HG03575 (cell line): Measurements from ENCODE around the gene GJD2.

ENCODE experiments used
- ATAC-seq: cut with Tn5 transposase; IDR thresholded peaks from one replicate; pipeline ENCODE4 v1.9.1; 2021; ENCODE audit not compliant: unreplicated experiment, insufficient number of reproducible peaks, low FRiP score; ENCODE audit errors: extremely low read depth

The GJD2 gene

GRCh38 chr15:34754674-34755418 is at the start of gene GJD2:
Gene GJD2 (minus strand): TSS chr15:34754998. CDS start chr15:34754488, 510 bp downstream.
- no peak for ATAC-seq

DNA sequence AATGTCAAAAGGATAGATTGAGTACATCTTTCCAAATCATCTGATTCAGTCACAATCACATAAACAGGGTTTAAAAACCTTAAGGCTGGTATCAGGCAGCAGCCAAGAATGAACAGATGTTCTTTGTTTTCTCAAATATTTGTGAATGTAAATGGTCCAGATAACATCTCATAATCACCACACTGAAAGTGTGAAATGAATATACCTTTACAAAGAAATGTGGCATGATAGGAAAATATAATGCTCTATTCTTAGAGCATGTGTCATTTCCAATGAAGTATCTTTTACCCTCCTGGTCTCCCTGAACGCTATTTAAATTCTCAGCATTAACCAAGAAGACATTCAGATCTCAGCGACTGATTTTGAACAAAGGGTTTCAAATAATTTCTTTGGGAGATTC is 49.3 kb upstream of the GJD2 start:
- no peak for ATAC-seq

- no peak for ATAC-seq
These were observed 48.3 kb upstream of the GJD2 start for GRCh38 chr15:34802803-34803750.

- no peak for ATAC-seq
These were observed 47.6 kb upstream of the GJD2 start for GRCh38 chr15:34802371-34802770.

DNA sequence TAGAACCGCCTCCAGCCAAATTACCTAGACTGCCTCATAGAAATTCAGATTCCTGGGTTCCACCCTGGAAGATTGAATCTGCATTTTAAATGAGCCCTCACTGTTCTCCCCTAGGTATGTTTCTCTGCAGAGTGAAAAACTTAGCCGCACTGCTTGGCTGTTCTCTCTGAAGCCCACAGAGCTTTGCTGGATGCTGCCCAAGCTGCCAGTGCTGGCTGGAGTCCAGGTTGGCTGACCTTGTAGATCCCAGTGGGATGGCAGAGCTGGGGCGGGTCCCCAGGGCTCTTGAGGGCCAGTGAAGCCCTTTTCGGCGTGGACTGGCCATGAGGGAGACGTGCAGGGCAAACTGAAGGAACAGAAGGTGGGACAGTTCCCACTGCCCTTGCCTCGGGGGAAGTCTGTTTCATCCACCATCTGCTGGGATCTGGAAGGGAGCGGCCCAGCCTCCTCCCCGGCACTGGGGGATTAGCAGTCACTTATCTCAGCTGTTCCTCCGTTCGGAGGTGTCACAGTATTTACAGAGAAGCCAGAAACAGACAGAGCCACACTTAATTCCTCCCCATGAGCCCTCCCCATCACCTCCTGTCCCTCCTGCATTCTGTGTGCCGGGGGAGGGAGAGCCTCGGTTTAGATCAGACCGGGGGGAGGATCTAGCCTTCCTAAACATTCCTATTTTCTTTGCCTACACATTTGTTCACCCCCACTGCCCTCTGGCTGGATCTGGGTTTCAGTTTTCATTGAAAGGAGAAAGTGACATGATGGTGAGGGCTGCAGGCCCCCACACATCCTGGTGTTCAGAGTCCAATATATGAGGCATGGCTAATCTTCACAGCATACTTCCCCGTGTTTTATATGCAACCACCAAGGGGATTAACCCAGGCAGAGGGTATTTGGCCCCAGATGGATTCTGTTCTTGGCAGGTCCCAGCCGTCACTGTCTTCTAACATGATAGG is 44.6 kb upstream of the GJD2 start:
- ATAC-seq: no peak

GRCh38 chr15:34796847-34797435 is 42.1 kb upstream of the GJD2 start:
- no peak for ATAC-seq

DNA sequence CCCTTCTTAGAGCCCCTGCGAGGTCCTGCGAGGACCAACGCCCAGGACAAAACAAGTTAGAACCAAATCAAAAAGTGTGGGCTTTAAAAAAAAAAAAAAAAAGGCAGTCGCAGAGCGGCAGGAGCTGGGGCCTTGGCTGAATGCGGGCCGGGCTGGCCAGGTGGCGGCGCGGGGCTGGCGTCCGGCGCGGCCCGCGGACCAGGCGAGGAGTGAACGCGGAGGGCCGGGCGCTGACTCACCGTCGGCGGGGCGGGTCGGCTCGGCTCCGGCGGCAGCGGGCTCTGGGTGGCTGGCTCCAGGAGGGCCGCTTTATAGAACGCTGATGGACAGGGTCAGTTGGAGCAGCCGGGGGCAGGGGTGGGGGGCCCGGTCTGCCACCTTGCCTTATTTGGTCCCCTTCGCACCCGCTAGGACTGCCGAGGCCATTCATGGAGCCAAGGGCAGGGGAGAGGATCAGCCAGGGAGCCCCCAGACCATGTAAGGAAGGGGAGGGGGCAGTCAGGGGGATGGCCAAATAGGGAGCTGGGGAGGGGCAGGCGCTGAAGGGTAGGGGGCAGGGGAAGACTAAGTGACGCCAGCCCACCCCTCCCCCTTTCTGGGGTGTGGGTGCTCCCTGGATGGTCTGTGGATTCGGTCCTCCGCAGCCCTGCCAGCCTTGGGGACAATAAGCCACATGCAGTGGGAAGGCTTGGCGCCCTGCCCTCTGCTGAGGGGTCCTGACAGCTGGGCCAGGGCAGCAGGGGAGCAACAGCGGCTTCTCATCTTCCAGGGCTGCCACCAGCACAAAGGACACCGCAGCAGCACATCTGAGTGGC is 40.7 kb upstream of the GJD2 start, which contains the start of gene ACTC1:
Gene ACTC1 (minus strand): TSS at position 283 of the 815 bp plus-strand sequence. CDS start 741 bp downstream, outside the sequence.
- no peak for ATAC-seq

DNA sequence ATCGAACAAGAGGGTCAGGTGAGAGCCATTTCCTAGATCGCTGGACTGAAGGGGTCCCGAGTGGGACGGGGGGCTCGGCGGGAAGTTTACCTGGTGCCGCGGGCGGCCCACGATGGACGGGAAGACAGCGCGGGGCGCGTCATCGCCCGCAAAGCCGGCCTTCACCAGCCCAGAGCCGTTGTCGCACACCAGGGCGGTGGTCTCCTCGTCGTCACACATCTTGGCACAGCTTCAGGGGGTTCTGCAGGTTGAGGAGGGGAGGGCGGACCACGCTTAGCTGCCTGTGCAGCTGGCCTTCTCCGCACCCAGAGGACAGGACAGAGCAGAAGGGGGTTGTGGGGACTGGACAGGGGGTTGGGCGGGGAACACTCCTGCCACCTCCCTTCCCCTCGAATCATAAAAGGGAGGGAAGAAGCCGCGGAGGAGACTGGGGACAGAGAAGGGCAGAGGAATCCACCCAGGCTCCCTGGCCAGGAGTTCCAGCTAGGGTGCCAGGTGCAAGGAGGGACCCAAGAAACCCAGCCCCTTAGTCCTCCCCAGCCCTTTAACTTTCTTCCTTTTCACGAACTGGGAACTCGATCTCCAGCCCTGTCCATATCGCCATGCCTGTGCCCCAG is 39.9 kb upstream of the GJD2 start:
- no peak for ATAC-seq

GRCh38 chr15:34793901-34794300 is 39.1 kb upstream of the GJD2 start:
- ATAC-seq: no peak

- no peak for ATAC-seq
These were observed 38.3 kb upstream of the GJD2 start for GRCh38 chr15:34793071-34793470.

GRCh38 chr15:34791701-34792100 is 36.9 kb upstream of the GJD2 start:
- no peak for ATAC-seq

DNA sequence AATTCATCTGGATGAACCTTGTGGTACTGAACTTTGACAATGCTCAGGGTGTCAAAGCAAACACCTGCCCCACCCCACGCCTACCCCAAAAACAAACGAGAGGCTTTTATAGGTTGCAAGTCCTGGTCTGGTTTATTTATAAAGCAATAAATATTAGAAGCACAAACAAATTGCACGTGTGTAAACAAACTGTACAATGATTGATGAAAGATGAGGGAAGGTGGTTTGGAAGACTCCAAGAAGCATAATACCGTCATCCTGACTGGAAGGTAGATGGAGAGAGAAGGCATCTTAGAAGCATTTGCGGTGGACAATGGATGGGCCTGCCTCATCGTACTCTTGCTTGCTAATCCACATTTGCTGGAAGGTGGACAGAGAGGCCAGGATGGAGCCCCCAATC is 35.3 kb upstream of the GJD2 start:
- ATAC-seq: no peak

DNA sequence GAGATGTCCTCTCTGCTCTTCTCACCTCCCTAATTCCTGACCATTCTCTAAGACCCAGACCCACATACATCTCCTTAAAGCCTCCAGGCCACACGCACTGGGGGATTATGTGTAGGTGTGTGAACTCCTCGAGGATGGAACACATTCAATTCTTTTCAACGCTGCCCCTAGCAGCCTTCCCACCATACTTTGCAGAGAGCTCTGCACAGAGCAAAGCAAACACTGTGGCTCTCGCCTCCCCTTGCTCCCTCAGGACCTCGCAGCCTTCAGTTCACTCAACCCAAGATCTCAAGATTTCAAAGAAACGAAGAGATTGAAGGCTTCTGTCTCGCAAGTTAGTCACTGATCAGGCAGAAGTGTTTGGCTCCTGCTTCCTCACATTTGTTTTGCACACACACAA is 34.5 kb upstream of the GJD2 start:
- no peak for ATAC-seq

GRCh38 chr15:34786206-34786605 is 31.4 kb upstream of the GJD2 start:
- ATAC-seq: no peak

- ATAC-seq: no peak
These were observed 29.2 kb upstream of the GJD2 start for GRCh38 chr15:34783991-34784390.

DNA sequence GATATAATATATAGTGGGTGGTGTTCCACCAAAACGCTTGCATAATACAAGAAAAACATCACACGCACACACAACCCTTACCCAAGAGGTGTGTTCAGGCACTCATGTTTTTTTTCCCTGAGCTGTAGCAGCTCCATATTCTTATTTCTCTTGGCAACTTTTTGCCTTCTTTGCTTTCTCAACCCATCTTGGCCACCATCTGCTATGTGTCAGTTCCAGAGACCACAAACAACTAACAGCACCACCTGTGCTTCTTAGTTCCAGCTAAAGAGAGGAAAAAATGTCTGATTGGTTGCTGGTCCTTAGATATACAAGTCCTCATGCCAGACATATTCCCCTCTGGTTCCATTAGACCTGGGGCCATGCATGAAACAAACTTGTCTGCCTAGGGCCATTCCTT is 28.6 kb upstream of the GJD2 start:
- no peak for ATAC-seq

- ATAC-seq: no peak
These were observed 28.1 kb upstream of the GJD2 start for GRCh38 chr15:34782901-34783300.
